KMS-11 (cell line): ENCODE data around the gene FASTK.

ENCODE experiments used
- H2AFZ ChIP-seq: fragments of 200-600 bp; sonication (generic); 2 replicates; pipeline ENCODE4 v1.6.1; 2016; ENCODE audit warnings: antibody characterized with exemption, mixed run types, low read depth
- H3K27ac ChIP-seq: fragments of 200-600 bp; sonication (generic); 2 replicates; pipeline ENCODE4 v1.6.1; 2016; ENCODE audit warnings: mild to moderate bottlenecking, mixed run types
- H3K27me3 ChIP-seq: fragments of 200-600 bp; sonication (generic); 2 replicates; pipeline ENCODE4 v1.6.1; 2017; ENCODE audit warnings: mild to moderate bottlenecking, low read depth, mixed run types, moderate library complexity; ENCODE audit not compliant: insufficient read depth
- H3K36me3 ChIP-seq: fragments of 200-600 bp; sonication (generic); 2 replicates; pipeline ENCODE4 v1.6.1; 2017; ENCODE audit warnings: mild to moderate bottlenecking, mixed run types; ENCODE audit not compliant: insufficient read depth
- H3K4me1 ChIP-seq: fragments of 200-600 bp; sonication (generic); 2 replicates; pipeline ENCODE4 v1.6.1; 2016; ENCODE audit warnings: mild to moderate bottlenecking, low read depth, mixed run types; ENCODE audit not compliant: poor library complexity, severe bottlenecking
- H3K4me2 ChIP-seq: fragments of 200-600 bp; sonication (generic); 2 replicates; pipeline ENCODE4 v1.7.0; 2016; ENCODE audit warnings: mild to moderate bottlenecking, mixed run types
- H3K4me3 ChIP-seq: fragments of 200-600 bp; sonication (generic); IDR thresholded peaks from 2 replicates; pipeline ENCODE4 v1.6.1; 2017; ENCODE audit warnings: low read depth, low read length, mixed read lengths; ENCODE audit not compliant: insufficient read depth
- H3K79me2 ChIP-seq: fragments of 200-600 bp; sonication (generic); 2 replicates; pipeline ENCODE4 v1.6.1; 2016; ENCODE audit warnings: low read depth, mixed run types; ENCODE audit not compliant: insufficient read depth
- H3K9ac ChIP-seq: fragments of 200-600 bp; sonication (generic); 2 replicates; pipeline ENCODE4 v1.6.1; 2016; ENCODE audit warnings: mild to moderate bottlenecking, mixed run types
- H4K20me1 ChIP-seq: fragments of 200-600 bp; sonication (generic); 2 replicates; pipeline ENCODE4 v1.6.1; 2016; ENCODE audit warnings: mild to moderate bottlenecking, mixed run types; ENCODE audit not compliant: insufficient read depth
- TF ChIP-seq, protein P1 (sequence below): fragments of 200-600 bp; sonication (generic); conservative IDR thresholded peaks from 2 replicates; pipeline ENCODE4 v1.6.1; 2017; ENCODE audit warnings: low read depth, mild to moderate bottlenecking, antibody characterized with exemption, low read length, moderate library complexity, mixed read lengths

Gene FASTK

DNA sequence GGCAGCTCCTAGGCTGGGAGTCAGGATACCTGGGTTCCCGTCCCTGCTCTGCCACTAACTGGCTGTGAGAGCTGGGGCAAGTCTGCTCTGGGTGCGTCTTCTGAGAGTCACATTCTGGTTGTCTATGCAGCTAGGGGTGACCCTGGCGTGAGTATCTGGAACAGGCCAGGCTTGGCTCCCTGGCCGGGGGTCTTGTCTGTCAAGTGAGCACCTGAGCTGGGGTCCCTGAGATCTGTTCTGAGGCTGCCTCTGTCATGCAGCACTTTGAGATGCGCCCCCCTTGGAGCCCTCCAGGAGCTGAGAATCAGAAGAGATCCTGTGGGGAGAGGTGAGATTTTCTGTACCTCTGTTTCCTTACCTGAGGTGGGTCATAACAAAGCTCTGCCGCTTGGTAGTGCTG lies 13.1 kb upstream of the FASTK start:
- Histone ChIP-seq H3K36me3 (no peaks in the 10 kb centered on the region; the same call in 1 of the 2 replicates), H4K20me1 (peaks cover 20% of the 10 kb centered on the region), H3K4me1 (peaks cover 6% of the 10 kb centered on the region), H2AFZ (no peak overlapping the region), H3K27ac (no peak overlapping the region), H3K4me3 (no peak overlapping the region), H3K27me3 (no peaks in the 10 kb centered on the region), H3K4me2 (no peak overlapping the region), H3K79me2 (peaks cover 98% of the 10 kb centered on the region), H3K9ac (no peak overlapping the region)
- TF ChIP-seq, protein P1, sequence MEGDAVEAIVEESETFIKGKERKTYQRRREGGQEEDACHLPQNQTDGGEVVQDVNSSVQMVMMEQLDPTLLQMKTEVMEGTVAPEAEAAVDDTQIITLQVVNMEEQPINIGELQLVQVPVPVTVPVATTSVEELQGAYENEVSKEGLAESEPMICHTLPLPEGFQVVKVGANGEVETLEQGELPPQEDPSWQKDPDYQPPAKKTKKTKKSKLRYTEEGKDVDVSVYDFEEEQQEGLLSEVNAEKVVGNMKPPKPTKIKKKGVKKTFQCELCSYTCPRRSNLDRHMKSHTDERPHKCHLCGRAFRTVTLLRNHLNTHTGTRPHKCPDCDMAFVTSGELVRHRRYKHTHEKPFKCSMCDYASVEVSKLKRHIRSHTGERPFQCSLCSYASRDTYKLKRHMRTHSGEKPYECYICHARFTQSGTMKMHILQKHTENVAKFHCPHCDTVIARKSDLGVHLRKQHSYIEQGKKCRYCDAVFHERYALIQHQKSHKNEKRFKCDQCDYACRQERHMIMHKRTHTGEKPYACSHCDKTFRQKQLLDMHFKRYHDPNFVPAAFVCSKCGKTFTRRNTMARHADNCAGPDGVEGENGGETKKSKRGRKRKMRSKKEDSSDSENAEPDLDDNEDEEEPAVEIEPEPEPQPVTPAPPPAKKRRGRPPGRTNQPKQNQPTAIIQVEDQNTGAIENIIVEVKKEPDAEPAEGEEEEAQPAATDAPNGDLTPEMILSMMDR = no peak

DNA sequence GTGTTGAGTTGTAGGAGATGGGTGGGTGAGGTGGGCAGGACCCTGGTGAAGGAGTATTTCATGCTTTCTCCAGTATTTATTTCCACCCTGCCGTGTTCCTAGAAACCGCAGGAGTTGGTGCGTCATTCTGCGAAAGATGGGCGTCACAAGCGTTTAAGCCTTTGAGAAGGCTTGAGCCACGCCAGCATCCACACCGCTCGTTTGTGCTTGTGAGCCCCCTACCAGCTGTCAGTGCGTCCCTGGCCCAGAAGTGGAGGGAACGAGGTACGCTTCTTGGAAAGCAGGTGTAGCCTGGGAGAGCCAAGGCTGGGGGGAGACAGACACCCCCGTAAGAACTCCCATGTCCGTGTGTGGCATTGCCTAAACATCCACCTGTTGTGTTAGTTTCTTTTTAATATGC lies 11.4 kb upstream of the FASTK start:
- no peak overlapping the region for H3K9ac ChIP-seq
- peaks cover 99% of the 10 kb centered on the region for H3K79me2 ChIP-seq
- no peak overlapping the region for H3K4me3 ChIP-seq
- TF ChIP-seq, protein P1 = no peak
- peaks cover 15% of the 10 kb centered on the region for H3K4me1 ChIP-seq
- no peak overlapping the region for H2AFZ ChIP-seq
- no peaks in the 10 kb centered on the region for H3K27me3 ChIP-seq
- H3K36me3 ChIP-seq = no peaks in the 10 kb centered on the region; the same call in 1 of the 2 replicates
- no peak overlapping the region for H3K27ac ChIP-seq
- peaks cover 17% of the 10 kb centered on the region for H4K20me1 ChIP-seq
- no peak overlapping the region for H3K4me2 ChIP-seq

GRCh38 chr7:151091431-151091830 lies 10.8 kb upstream of the FASTK start:
- no peaks in the 10 kb centered on the region for H3K27me3 ChIP-seq
- H3K27ac ChIP-seq = no peak overlapping the region
- peaks cover 15% of the 10 kb centered on the region for H3K4me1 ChIP-seq
- H3K79me2 ChIP-seq = peaks cover 96% of the 10 kb centered on the region
- no peak overlapping the region for H3K4me2 ChIP-seq
- H3K9ac ChIP-seq = no peak overlapping the region
- TF ChIP-seq, protein P1 = peak; percentile 61
- no peak overlapping the region for H3K4me3 ChIP-seq
- H2AFZ ChIP-seq = no peak overlapping the region
- H3K36me3 ChIP-seq = no peaks in the 10 kb centered on the region; the same call in 1 of the 2 replicates
- H4K20me1 ChIP-seq = peaks cover 17% of the 10 kb centered on the region

- H3K4me2 ChIP-seq = no peak overlapping the region
- H3K27ac ChIP-seq = no peak overlapping the region
- H2AFZ ChIP-seq = no peak overlapping the region
- peaks cover 92% of the 10 kb centered on the region for H3K79me2 ChIP-seq
- H4K20me1 ChIP-seq = peaks cover 17% of the 10 kb centered on the region
- H3K4me1 ChIP-seq = peaks cover 15% of the 10 kb centered on the region
- no peaks in the 10 kb centered on the region; the same call in 1 of the 2 replicates for H3K36me3 ChIP-seq
- H3K27me3 ChIP-seq = no peaks in the 10 kb centered on the region
- TF ChIP-seq, protein P1 = no peak
- no peak overlapping the region for H3K9ac ChIP-seq
- no peak overlapping the region for H3K4me3 ChIP-seq
Measured at GRCh38 chr7:151091003-151091402, 10.4 kb upstream of the FASTK start.
